WERI-Rb-1 (cell line): ENCODE data around the gene IQCM.
"Not testable (repeated sequence)": the region's sequence is repeated elsewhere in the genome, so short reads cannot be mapped to it uniquely, and the experiment has no call there.

Experiments
- DNase-seq: peaks from one replicate; pipeline ENCODE4 v3.0.0-alpha.2; 2020
- H3K27ac ChIP-seq: fragments of 250-450 bp; sonication (Bioruptor Pico); 2 replicates; pipeline ENCODE4 v1.5.1; 2020; ENCODE audit warnings: mild to moderate bottlenecking, moderate library complexity
- H3K27me3 ChIP-seq: fragments of 250-450 bp; sonication (Bioruptor Pico); 2 replicates; pipeline ENCODE4 v1.5.1; 2021; ENCODE audit warnings: mild to moderate bottlenecking, low read depth, moderate library complexity; ENCODE audit not compliant: insufficient read depth, severe bottlenecking
- H3K36me3 ChIP-seq: fragments of 250-450 bp; sonication (Bioruptor Pico); 2 replicates; pipeline ENCODE4 v1.5.1; 2020; ENCODE audit warnings: mild to moderate bottlenecking, moderate library complexity
- H3K4me3 ChIP-seq: 2 replicates; pipeline ENCODE4 v1.5.1; 2011; ENCODE audit warnings: low read depth, mild to moderate bottlenecking, control low read depth, low read length
- H3K9me3 ChIP-seq: fragments of 250-450 bp; sonication (Bioruptor Pico); 2 replicates; pipeline ENCODE4 v1.5.1; 2021; ENCODE audit warnings: mild to moderate bottlenecking, moderate library complexity; ENCODE audit not compliant: severe bottlenecking
- TF ChIP-seq, protein P1 (sequence below): IDR thresholded peaks from 2 replicates; pipeline ENCODE4 v1.5.1; 2011; ENCODE audit warnings: low read depth, mild to moderate bottlenecking, control low read depth, inconsistent platforms, low read length

Gene IQCM

DNA sequence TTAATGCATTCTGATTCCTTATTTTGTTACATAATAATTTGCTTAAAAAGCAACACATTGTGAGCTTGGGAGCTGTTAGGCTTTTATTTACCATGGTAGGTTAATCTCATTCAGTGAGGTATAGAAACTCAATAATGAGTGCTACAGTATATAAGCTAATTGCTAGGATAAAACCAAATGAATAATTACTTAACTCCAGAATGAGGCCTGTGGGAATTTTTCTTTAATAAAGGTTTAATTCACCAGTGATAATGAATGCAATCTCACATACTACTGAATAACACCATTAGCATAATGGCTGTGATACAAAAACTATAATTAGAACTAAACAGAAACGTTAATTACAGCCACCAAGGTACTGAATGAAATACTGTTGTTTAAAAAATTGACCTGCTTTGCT is 326.3 kb downstream of the IQCM start:
- no peak for DNase-seq
- Histone ChIP-seq H3K27me3 (no peaks in the 10 kb centered on the region), H3K9me3 (no peaks in the 10 kb centered on the region), H3K27ac (no peak overlapping the region), H3K4me3 (no peak overlapping the region), H3K36me3 (no peaks in the 10 kb centered on the region)
- TF ChIP-seq, protein P1, sequence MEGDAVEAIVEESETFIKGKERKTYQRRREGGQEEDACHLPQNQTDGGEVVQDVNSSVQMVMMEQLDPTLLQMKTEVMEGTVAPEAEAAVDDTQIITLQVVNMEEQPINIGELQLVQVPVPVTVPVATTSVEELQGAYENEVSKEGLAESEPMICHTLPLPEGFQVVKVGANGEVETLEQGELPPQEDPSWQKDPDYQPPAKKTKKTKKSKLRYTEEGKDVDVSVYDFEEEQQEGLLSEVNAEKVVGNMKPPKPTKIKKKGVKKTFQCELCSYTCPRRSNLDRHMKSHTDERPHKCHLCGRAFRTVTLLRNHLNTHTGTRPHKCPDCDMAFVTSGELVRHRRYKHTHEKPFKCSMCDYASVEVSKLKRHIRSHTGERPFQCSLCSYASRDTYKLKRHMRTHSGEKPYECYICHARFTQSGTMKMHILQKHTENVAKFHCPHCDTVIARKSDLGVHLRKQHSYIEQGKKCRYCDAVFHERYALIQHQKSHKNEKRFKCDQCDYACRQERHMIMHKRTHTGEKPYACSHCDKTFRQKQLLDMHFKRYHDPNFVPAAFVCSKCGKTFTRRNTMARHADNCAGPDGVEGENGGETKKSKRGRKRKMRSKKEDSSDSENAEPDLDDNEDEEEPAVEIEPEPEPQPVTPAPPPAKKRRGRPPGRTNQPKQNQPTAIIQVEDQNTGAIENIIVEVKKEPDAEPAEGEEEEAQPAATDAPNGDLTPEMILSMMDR = no peak

DNA sequence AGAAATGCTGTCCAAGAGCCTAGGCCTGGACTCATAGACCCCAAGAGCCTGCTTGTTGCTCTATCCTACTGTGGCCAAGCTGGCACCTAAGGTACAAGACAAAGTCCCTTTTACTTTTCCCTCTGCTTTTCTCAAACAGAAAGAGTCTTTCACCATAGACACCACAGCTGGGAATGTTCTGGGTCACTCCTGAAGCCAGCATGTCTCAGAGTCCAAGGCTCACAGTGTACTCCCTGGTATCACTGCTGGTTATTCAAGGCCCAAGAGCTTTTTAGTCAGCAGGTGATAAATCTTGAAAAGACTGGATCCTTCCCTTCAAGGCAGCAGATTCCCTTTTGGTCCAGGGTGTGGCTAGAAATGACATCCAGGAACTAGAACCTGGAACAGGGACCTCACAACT is 328.8 kb downstream of the IQCM start:
- TF ChIP-seq, protein P1 = no peak
- no peak for DNase-seq
- Histone ChIP-seq H3K27ac (no peak overlapping the region), H3K9me3 (no peaks in the 10 kb centered on the region), H3K36me3 (no peaks in the 10 kb centered on the region), H3K4me3 (no peak overlapping the region), H3K27me3 (no peaks in the 10 kb centered on the region)

DNA sequence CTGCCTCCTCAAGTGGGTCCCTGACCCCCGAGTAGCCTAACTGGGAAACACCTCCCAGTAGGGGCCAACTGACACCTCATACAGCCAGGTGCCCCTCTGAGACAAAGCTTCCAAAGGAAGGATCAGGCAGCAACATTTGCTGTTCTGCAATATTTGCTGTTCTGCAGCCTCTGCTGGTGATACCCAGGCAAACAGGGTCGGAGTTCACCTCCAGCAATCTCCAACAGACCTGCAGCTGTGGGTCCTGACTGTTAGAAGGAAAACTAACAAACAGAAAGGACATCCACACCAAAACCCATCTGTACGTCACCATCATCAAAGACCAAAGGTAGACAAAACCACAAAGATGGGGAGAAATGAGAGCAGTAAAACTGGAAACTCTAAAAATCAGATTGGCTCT is 347.0 kb downstream of the IQCM start:
- H3K27ac ChIP-seq = not testable (repeated sequence)

DNA sequence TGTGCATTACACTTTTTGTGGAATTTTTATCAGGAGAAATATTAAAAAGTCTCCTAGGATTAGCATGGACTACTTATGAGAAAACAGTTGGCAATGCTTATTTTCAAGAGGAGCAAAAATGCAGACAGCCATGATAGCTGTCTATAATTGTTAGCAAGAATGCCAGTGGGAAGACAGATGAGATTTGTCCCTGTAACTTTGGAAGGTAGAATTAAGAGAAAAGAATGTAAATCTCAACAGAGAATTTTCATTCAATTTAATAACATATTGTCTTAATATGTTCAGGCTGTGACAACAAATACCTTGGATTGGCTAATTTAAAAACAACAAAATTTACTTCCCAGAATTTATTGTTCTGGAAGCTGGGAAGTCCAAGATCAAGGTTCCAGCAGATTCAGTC is 349.2 kb downstream of the IQCM start:
- no peaks in the 10 kb centered on the region for H3K36me3 ChIP-seq
- no peak for DNase-seq
- TF ChIP-seq, protein P1 = no peak
- H3K9me3 ChIP-seq = peaks cover 6% of the 10 kb centered on the region
- H3K27me3 ChIP-seq = no peaks in the 10 kb centered on the region
- H3K27ac ChIP-seq = no peak overlapping the region
- H3K4me3 ChIP-seq = no peak overlapping the region

More for the DNA sequence above, 347.0 kb downstream of the IQCM start:
- not testable (repeated sequence) for H3K36me3 ChIP-seq, H3K9me3 ChIP-seq, H3K27me3 ChIP-seq, DNase-seq, H3K4me3 ChIP-seq

- DNase-seq = no peak
- TF ChIP-seq, protein P1 = no peak
- Histone ChIP-seq H3K27me3 (no peaks in the 10 kb centered on the region), H3K4me3 (no peak overlapping the region), H3K27ac (no peak overlapping the region), H3K36me3 (no peaks in the 10 kb centered on the region), H3K9me3 (peaks cover 6% of the 10 kb centered on the region)
Measured at GRCh38 chr4:149465955-149466354, 349.7 kb downstream of the IQCM start.

DNA sequence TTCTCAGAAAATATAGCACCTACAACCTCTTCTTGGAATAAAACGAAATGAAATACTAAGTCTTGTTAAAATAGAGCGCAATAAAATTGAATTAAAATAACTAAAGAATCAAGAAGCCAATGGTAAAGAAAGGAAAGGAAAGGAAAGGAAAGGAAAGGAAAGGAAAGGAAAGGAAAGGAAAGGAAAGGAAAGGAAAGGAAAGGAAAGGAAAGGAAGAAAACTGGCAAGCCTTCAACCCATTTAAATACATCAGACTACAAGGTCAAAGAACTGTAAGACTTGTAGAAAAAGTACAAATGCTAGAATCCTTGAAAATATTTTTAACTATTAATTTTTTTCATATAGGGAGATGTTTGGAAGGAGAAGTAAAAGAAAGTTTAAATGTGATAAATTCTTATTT is 372.1 kb downstream of the IQCM start:
- no peak for DNase-seq
- no peaks in the 10 kb centered on the region for H3K9me3 ChIP-seq
- H3K36me3 ChIP-seq = no peaks in the 10 kb centered on the region
- H3K27ac ChIP-seq = no peak overlapping the region
- no peaks in the 10 kb centered on the region for H3K27me3 ChIP-seq
- TF ChIP-seq, protein P1 = no peak
- H3K4me3 ChIP-seq = no peak overlapping the region
